ENCODE data around the gene COMT. TPM values are rescaled to one million over a fixed set of nuclear protein-coding genes. Genes with fewer than 3 reads are reported as not detected.

The COMT gene
- total and polyA plus RNA-seq, 2 of the 4 experiments (the other 2 are of a cell fraction): 202 to 347 TPM

DNA sequence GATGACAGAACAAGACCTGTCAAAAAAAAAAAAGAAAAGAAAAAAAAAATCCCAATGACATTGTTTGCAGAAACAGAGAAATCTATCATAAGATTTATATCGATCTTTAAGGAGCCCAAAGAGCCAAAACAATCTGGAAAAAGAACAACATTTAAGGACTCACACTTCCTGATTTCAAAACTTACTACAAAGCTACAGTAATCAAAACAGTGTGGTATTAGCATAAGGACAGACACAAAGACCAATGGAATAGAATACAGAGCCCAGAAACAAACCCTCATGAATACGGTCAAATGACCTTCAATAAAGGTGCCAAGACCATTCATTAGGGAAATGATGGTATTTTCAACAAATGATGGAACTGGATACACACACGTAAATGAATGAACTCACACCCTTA lies 62.9 kb downstream of the COMT start:
- H2AK5ac ChIP-seq (ENCODE audit: low read depth, low read length): no peak overlapping the region
- dilution Hi-C loops (cut with HindIII; ENCODE audit: low sequenced_read_pairs, unreplicated experiment): no loop called here
- H3K4ac ChIP-seq (ENCODE audit: low read depth, low read length): no peak overlapping the region
- no peak overlapping the region for H2BK5ac ChIP-seq (ENCODE audit: low read depth, low read length, poor library complexity, severe bottlenecking)
- no peak for DNase-seq
- no peaks in the 10 kb centered on the region for H3K9me1 ChIP-seq (ENCODE audit: insufficient read depth, low read length)
- ChIA-PET CTCF (interaction anchor here (1.5 kb wide), 1 partner anchor 9 kb away, joined by 5 read pairs; no protein-coding TSS in a partner anchor), POLR2A (ENCODE audit: unreplicated experiment) (no interaction called here)
- no peak overlapping the region for H3K56ac ChIP-seq (ENCODE audit: extremely low read depth, insufficient read depth, low read length)
- H2AFZ ChIP-seq (replicated peaks; ENCODE audit: low read length, poor library complexity): no peak overlapping the region
- no TSS peak for BruUV-seq (replicated peaks)
- no peak overlapping the region for H2BK20ac ChIP-seq (ENCODE audit: low read depth, low read length)
- intact Hi-C loops (cut with micrococcal nuclease): no loop called here
- H3K4me1 ChIP-seq (ENCODE audit: control insufficient read depth, insufficient read depth, low read length): peaks cover 7% of the 10 kb centered on the region; the same call in 1 of the 2 replicates
- no peaks in the 10 kb centered on the region for H4K20me1 ChIP-seq (ENCODE audit: insufficient read depth, low read length)
- H2AK9ac ChIP-seq (replicated peaks; ENCODE audit: low read depth, low read length, poor library complexity): no peak overlapping the region
- no peak overlapping the region for H3K18ac ChIP-seq (ENCODE audit: low read depth, low read length)
- no peak overlapping the region for H4K91ac ChIP-seq (ENCODE audit: insufficient read depth, low read depth, low read length)
- no peak overlapping the region for H3K9ac ChIP-seq (ENCODE audit: low read depth, low read length)
- ATAC-seq (ENCODE audit: low read depth): no peak
- H3K9me3 ChIP-seq (ENCODE audit: control insufficient read depth, insufficient read depth, low read length): peaks cover 1% of the 10 kb centered on the region; the same call in 1 of the 2 replicates
- H4K8ac ChIP-seq (ENCODE audit: low read depth in 2 of 2, low read length in 2 of 2): no peak overlapping the region
- in situ Hi-C loops (cut with MboI; ENCODE audit: low sequenced_read_pairs): no loop called here
- H3K27ac ChIP-seq (ENCODE audit: insufficient read depth, low read length): no peak overlapping the region
- no peak overlapping the region for H3K23ac ChIP-seq (ENCODE audit: low read depth, low read length)
- no peak overlapping the region for H2BK120ac ChIP-seq (ENCODE audit: low read depth, low read length)
- H3K79me1 ChIP-seq (ENCODE audit: low read depth in 1 of 2, low read length in 2 of 2): no peaks in the 10 kb centered on the region
- TF ChIP-seq MXI1 (IDR thresholded peaks at IDR 0.05; ENCODE audit: borderline replicate concordance, low read depth, low read length) (no peak), POLR2A (IDR thresholded peaks at IDR 0.05; ENCODE audit: low read depth, low read length) (no peak), CEBPB (IDR thresholded peaks at IDR 0.05; ENCODE audit: low read depth, low read length) (no peak), SMC3 (IDR thresholded peaks at IDR 0.05; ENCODE audit: low read depth, low read length) (no peak), NFE2L2 (IDR thresholded peaks at IDR 0.05; ENCODE audit: low read depth, low read length) (no peak), MAFK (IDR thresholded peaks at IDR 0.05; ENCODE audit: low read depth, low read length) (no peak), RFX5 (IDR thresholded peaks at IDR 0.05; ENCODE audit: low read depth, low read length) (no peak), RCOR1 (IDR thresholded peaks at IDR 0.05; ENCODE audit: insufficient replicate concordance, low read length) (no peak), MAZ (IDR thresholded peaks at IDR 0.05; ENCODE audit: borderline replicate concordance, low read depth, low read length) (no peak), RAD21 (IDR thresholded peaks at IDR 0.05; ENCODE audit: low read length) (no peak), BHLHE40 (IDR thresholded peaks at IDR 0.05; ENCODE audit: low read depth, low read length) (no peak), CHD1 (IDR thresholded peaks at IDR 0.05; ENCODE audit: low read depth, low read length) (no peak)
- TF ChIP-seq, protein P1, sequence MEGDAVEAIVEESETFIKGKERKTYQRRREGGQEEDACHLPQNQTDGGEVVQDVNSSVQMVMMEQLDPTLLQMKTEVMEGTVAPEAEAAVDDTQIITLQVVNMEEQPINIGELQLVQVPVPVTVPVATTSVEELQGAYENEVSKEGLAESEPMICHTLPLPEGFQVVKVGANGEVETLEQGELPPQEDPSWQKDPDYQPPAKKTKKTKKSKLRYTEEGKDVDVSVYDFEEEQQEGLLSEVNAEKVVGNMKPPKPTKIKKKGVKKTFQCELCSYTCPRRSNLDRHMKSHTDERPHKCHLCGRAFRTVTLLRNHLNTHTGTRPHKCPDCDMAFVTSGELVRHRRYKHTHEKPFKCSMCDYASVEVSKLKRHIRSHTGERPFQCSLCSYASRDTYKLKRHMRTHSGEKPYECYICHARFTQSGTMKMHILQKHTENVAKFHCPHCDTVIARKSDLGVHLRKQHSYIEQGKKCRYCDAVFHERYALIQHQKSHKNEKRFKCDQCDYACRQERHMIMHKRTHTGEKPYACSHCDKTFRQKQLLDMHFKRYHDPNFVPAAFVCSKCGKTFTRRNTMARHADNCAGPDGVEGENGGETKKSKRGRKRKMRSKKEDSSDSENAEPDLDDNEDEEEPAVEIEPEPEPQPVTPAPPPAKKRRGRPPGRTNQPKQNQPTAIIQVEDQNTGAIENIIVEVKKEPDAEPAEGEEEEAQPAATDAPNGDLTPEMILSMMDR (conservative IDR thresholded peaks at IDR 0.05; ENCODE audit: low read depth, low read length): no peak
- TF ChIP-seq, protein P2, sequence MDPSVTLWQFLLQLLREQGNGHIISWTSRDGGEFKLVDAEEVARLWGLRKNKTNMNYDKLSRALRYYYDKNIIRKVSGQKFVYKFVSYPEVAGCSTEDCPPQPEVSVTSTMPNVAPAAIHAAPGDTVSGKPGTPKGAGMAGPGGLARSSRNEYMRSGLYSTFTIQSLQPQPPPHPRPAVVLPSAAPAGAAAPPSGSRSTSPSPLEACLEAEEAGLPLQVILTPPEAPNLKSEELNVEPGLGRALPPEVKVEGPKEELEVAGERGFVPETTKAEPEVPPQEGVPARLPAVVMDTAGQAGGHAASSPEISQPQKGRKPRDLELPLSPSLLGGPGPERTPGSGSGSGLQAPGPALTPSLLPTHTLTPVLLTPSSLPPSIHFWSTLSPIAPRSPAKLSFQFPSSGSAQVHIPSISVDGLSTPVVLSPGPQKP (IDR thresholded peaks at IDR 0.05; ENCODE audit: borderline replicate concordance, low read depth, low read length): no peak
- TF ChIP-seq, protein P3, sequence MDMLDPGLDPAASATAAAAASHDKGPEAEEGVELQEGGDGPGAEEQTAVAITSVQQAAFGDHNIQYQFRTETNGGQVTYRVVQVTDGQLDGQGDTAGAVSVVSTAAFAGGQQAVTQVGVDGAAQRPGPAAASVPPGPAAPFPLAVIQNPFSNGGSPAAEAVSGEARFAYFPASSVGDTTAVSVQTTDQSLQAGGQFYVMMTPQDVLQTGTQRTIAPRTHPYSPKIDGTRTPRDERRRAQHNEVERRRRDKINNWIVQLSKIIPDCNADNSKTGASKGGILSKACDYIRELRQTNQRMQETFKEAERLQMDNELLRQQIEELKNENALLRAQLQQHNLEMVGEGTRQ (IDR thresholded peaks at IDR 0.05; ENCODE audit: low read depth, low read length): no peak
- no peak overlapping the region for H4K5ac ChIP-seq (ENCODE audit: low read depth, low read length)
- H2BK15ac ChIP-seq (ENCODE audit: low read depth, low read length): no peak overlapping the region
- H3K27me3 ChIP-seq (ENCODE audit: control insufficient read depth, insufficient read depth, low read length): peaks cover 7% of the 10 kb centered on the region
- no peak overlapping the region for H3K14ac ChIP-seq (replicated peaks; ENCODE audit: low read depth, low read length)
- WGBS, 2 experiments (ENCODE audit: extremely low coverage in 2 of 2, insufficient read length in 1 of 2): no CpG with 5 or more reads among the region's 3 CpGs
- no peak overlapping the region for H3K4me2 ChIP-seq (ENCODE audit: low read depth, low read length)
- no peaks in the 10 kb centered on the region for H3K36me3 ChIP-seq (ENCODE audit: control insufficient read depth, insufficient read depth, low read length)
- no peak overlapping the region for H3K4me3 ChIP-seq (ENCODE audit: insufficient read depth, low read depth, low read length)
